ENCODE data around the gene SLC37A4. TPM values are rescaled to one million over a fixed set of nuclear protein-coding genes. Genes with fewer than 3 reads are reported as not detected.
"Not testable (repeated sequence)": the region's sequence is repeated elsewhere in the genome, so short reads cannot be mapped to it uniquely, and the experiment has no call there.

The SLC37A4 gene
- total and polyA plus RNA-seq, 2 donors (not counting 3 experiments of a cell fraction or from before 2014, with no cell fraction given): 21.5 to 36.5 TPM

- Histone ChIP-seq H3K4me2 (ENCODE audit: insufficient read depth, low read length) (no peak overlapping the region), H3K9ac (replicated peaks; ENCODE audit: extremely low read depth, insufficient read depth, low read length) (no peak overlapping the region), H3K4me1 (ENCODE audit: control insufficient read depth, extremely low read depth, insufficient read depth, low read length) (peaks cover 3% of the 10 kb centered on the region), H3K9me1 (replicated peaks; ENCODE audit: control insufficient read depth, extremely low read depth, insufficient read depth, low read length) (no peaks in the 10 kb centered on the region), H3K36me3 (ENCODE audit: control insufficient read depth in 2 of 2, extremely low read depth in 1 of 2, insufficient read depth in 2 of 2, low read length in 2 of 2) (no peaks in the 10 kb centered on the region), H3K27ac (ENCODE audit: insufficient read depth, low read depth, low read length) (no peak overlapping the region), H2AFZ (ENCODE audit: low read depth, low read length) (no peak overlapping the region), H3K4me3 (replicated peaks in 1 of 3; ENCODE audit: insufficient read depth in 1 of 3, low read depth in 1 of 3, low read length in 3 of 3) (no peak overlapping the region), H4K20me1 (replicated peaks; ENCODE audit: control insufficient read depth, extremely low read depth, insufficient read depth, low read length) (no peaks in the 10 kb centered on the region), H3K9me3 (replicated peaks; ENCODE audit: control insufficient read depth, insufficient read depth, low read length) (no peaks in the 10 kb centered on the region), H3K79me2 (ENCODE audit: control insufficient read depth, insufficient read depth, low read length) (no peaks in the 10 kb centered on the region), H3K27me3 (ENCODE audit: control insufficient read depth in 2 of 2, insufficient read depth in 2 of 2, low read length in 2 of 2) (no peaks in the 10 kb centered on the region)
- TF ChIP-seq MAX (IDR thresholded peaks at IDR 0.05; ENCODE audit: insufficient read depth, insufficient read length): no peak
- TF ChIP-seq POLR2AphosphoS5 (IDR thresholded peaks at IDR 0.05; ENCODE audit: insufficient read depth, low read depth, low read length): no peak
- no peak for TF ChIP-seq JUN (IDR thresholded peaks at IDR 0.05; ENCODE audit: borderline replicate concordance, insufficient read depth, insufficient read length, low read depth)
- TF ChIP-seq CTCF (IDR thresholded peaks at IDR 0.05; ENCODE audit: extremely low read depth in 1 of 2, insufficient read depth in 1 of 2, low read depth in 1 of 2, low read length in 2 of 2): no peak
- no peak for TF ChIP-seq EZH2 (IDR thresholded peaks at IDR 0.05; ENCODE audit: borderline replicate concordance, low read depth, low read length, severe bottlenecking)
- TF ChIP-seq POLR2A (IDR thresholded peaks at IDR 0.05; ENCODE audit: low read depth, low read length): no peak
- TF ChIP-seq MYC (IDR thresholded peaks at IDR 0.05; ENCODE audit: low read depth, low read length): no peak
- no peak for TF ChIP-seq GATA2 (IDR thresholded peaks at IDR 0.05; ENCODE audit: insufficient read depth, insufficient read length, low read depth, low read length)
- no peak for TF ChIP-seq FOS (IDR thresholded peaks at IDR 0.05; ENCODE audit: borderline replicate concordance, insufficient read depth, low read length)
- intact Hi-C loops (cut with micrococcal nuclease): no loop called here
- ChIA-PET CTCF (no interaction called here), POLR2A (no interaction called here)
- BruUV-seq (replicated peaks): no TSS peak
- FAIRE-seq: no peak
- dilution Hi-C loops (cut with MboI; ENCODE audit: extremely low pct_ligation_motif_present, low sequenced_read_pairs): no loop called here
- no peak for DNase-seq (ENCODE audit: low read depth, low spot score)
Measured at GRCh38 chr11:119034813-119035212, 4.1 kb upstream of the SLC37A4 start.

- H3K27me3 ChIP-seq (ENCODE audit: control insufficient read depth in 2 of 2, insufficient read depth in 2 of 2, low read length in 2 of 2); H3K9me3 ChIP-seq (replicated peaks; ENCODE audit: control insufficient read depth, insufficient read depth, low read length); H2AFZ ChIP-seq (ENCODE audit: low read depth, low read length); H3K36me3 ChIP-seq (ENCODE audit: control insufficient read depth in 2 of 2, extremely low read depth in 1 of 2, insufficient read depth in 2 of 2, low read length in 2 of 2); H3K4me2 ChIP-seq (ENCODE audit: insufficient read depth, low read length); POLR2A ChIA-PET; H3K79me2 ChIP-seq (ENCODE audit: control insufficient read depth, insufficient read depth, low read length); dilution Hi-C loops (cut with MboI; ENCODE audit: extremely low pct_ligation_motif_present, low sequenced_read_pairs); H3K9me1 ChIP-seq (replicated peaks; ENCODE audit: control insufficient read depth, extremely low read depth, insufficient read depth, low read length); FAIRE-seq; H3K4me1 ChIP-seq (ENCODE audit: control insufficient read depth, extremely low read depth, insufficient read depth, low read length); H3K4me3 ChIP-seq (replicated peaks in 1 of 3; ENCODE audit: insufficient read depth in 1 of 3, low read depth in 1 of 3, low read length in 3 of 3); BruUV-seq (replicated peaks); H3K27ac ChIP-seq (ENCODE audit: insufficient read depth, low read depth, low read length); H3K9ac ChIP-seq (replicated peaks; ENCODE audit: extremely low read depth, insufficient read depth, low read length); H4K20me1 ChIP-seq (replicated peaks; ENCODE audit: control insufficient read depth, extremely low read depth, insufficient read depth, low read length); intact Hi-C loops (cut with micrococcal nuclease); DNase-seq (ENCODE audit: low read depth, low spot score): not testable (repeated sequence)
- CTCF ChIA-PET: interaction anchor here (1.0 kb wide), 1 partner anchor 22 kb away, joined by 3 read pairs; no protein-coding TSS in a partner anchor
Measured at GRCh38 chr11:119033421-119033820, 2.7 kb upstream of the SLC37A4 start.

Measured in endothelial cell of umbilical vein (primary cell).